ENCODE results near the gene PDGFD. TPM values are rescaled to one million over a fixed set of nuclear protein-coding genes. Genes with fewer than 3 reads are reported as not detected.

Gene PDGFD
- total RNA-seq, 1 donor from 2014 or later = 17.2 TPM

- Mint-ChIP-seq H3K27ac (ENCODE audit: unreplicated experiment) (no peak overlapping the region), H3K4me1 (ENCODE audit: unreplicated experiment) (no peaks in the 10 kb centered on the region), H3K9me3 (ENCODE audit: unreplicated experiment) (no peaks in the 10 kb centered on the region), H3K36me3 (ENCODE audit: low read depth, unreplicated experiment) (no peaks in the 10 kb centered on the region), H3K4me3 (ENCODE audit: unreplicated experiment) (no peak overlapping the region), H3K27me3 (ENCODE audit: unreplicated experiment) (no peaks in the 10 kb centered on the region)
- TF ChIP-seq, protein P1, sequence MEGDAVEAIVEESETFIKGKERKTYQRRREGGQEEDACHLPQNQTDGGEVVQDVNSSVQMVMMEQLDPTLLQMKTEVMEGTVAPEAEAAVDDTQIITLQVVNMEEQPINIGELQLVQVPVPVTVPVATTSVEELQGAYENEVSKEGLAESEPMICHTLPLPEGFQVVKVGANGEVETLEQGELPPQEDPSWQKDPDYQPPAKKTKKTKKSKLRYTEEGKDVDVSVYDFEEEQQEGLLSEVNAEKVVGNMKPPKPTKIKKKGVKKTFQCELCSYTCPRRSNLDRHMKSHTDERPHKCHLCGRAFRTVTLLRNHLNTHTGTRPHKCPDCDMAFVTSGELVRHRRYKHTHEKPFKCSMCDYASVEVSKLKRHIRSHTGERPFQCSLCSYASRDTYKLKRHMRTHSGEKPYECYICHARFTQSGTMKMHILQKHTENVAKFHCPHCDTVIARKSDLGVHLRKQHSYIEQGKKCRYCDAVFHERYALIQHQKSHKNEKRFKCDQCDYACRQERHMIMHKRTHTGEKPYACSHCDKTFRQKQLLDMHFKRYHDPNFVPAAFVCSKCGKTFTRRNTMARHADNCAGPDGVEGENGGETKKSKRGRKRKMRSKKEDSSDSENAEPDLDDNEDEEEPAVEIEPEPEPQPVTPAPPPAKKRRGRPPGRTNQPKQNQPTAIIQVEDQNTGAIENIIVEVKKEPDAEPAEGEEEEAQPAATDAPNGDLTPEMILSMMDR (IDR thresholded peaks at IDR 0.05; ENCODE audit: unreplicated experiment) = no peak
- DNase-seq (ENCODE audit: low spot score) = no peak
Measured at GRCh38 chr11:103892603-103893002, 271.3 kb downstream of the PDGFD start.

DNA sequence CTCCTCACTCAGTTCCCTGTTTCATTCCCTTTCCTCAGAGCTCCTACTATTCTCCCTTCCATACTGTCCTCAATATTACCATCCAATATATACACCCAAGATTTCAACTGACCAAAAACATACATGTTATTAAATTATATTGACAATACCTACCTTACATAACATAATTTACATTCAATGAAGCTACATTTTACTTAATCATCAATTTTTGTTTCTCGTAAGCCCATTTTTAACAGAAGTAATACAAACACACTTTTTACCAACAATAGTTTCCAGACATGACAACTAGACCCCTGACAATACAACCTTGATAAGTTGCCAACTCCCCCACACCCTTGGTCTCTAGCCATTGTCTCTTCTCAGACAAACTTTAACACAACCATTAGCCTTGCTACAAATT is 273.3 kb downstream of the PDGFD start:
- Mint-ChIP-seq H3K4me1 (ENCODE audit: unreplicated experiment) (no peaks in the 10 kb centered on the region), H3K27me3 (ENCODE audit: unreplicated experiment) (no peaks in the 10 kb centered on the region), H3K36me3 (ENCODE audit: low read depth, unreplicated experiment) (no peaks in the 10 kb centered on the region), H3K4me3 (ENCODE audit: unreplicated experiment) (no peak overlapping the region), H3K27ac (ENCODE audit: unreplicated experiment) (no peak overlapping the region), H3K9me3 (ENCODE audit: unreplicated experiment) (no peaks in the 10 kb centered on the region)
- TF ChIP-seq, protein P1 (IDR thresholded peaks at IDR 0.05; ENCODE audit: unreplicated experiment) = no peak
- DNase-seq (ENCODE audit: low spot score) = no peak

GRCh38 chr11:103889679-103890078 is 274.3 kb downstream of the PDGFD start:
- no peak for DNase-seq (ENCODE audit: low spot score)
- Mint-ChIP-seq H3K9me3 (ENCODE audit: unreplicated experiment) (no peaks in the 10 kb centered on the region), H3K4me1 (ENCODE audit: unreplicated experiment) (no peaks in the 10 kb centered on the region), H3K27ac (ENCODE audit: unreplicated experiment) (no peak overlapping the region), H3K36me3 (ENCODE audit: low read depth, unreplicated experiment) (no peaks in the 10 kb centered on the region), H3K4me3 (ENCODE audit: unreplicated experiment) (no peak overlapping the region), H3K27me3 (ENCODE audit: unreplicated experiment) (no peaks in the 10 kb centered on the region)
- TF ChIP-seq, protein P1 (IDR thresholded peaks at IDR 0.05; ENCODE audit: unreplicated experiment) = no peak

DNA sequence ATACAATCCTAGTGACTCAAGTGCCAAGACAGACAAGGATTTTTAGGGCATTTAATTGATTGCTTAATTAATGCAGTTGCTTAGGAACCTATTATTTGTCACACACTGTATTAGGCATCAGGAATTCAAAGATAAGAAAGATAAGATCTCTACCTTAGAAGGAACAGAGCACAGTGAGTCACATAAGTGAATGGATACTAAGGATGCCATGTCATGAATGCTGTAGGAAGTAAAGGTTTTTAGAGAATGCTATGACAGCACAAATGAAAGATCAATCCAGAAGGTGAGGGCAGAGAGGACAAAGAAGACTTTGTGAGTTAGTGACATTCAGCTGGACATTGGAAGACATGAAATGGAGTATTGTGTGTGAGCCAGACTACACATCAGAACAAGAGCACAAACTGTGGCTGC is 275.4 kb downstream of the PDGFD start:
- TF ChIP-seq, protein P1 (IDR thresholded peaks at IDR 0.05; ENCODE audit: unreplicated experiment) = no peak
- Mint-ChIP-seq H3K27me3 (ENCODE audit: unreplicated experiment) (no peaks in the 10 kb centered on the region), H3K9me3 (ENCODE audit: unreplicated experiment) (no peaks in the 10 kb centered on the region), H3K4me3 (ENCODE audit: unreplicated experiment) (no peak overlapping the region), H3K27ac (ENCODE audit: unreplicated experiment) (no peak overlapping the region), H3K36me3 (ENCODE audit: low read depth, unreplicated experiment) (no peaks in the 10 kb centered on the region), H3K4me1 (ENCODE audit: unreplicated experiment) (no peaks in the 10 kb centered on the region)
- DNase-seq (ENCODE audit: low spot score) = no peak

DNA sequence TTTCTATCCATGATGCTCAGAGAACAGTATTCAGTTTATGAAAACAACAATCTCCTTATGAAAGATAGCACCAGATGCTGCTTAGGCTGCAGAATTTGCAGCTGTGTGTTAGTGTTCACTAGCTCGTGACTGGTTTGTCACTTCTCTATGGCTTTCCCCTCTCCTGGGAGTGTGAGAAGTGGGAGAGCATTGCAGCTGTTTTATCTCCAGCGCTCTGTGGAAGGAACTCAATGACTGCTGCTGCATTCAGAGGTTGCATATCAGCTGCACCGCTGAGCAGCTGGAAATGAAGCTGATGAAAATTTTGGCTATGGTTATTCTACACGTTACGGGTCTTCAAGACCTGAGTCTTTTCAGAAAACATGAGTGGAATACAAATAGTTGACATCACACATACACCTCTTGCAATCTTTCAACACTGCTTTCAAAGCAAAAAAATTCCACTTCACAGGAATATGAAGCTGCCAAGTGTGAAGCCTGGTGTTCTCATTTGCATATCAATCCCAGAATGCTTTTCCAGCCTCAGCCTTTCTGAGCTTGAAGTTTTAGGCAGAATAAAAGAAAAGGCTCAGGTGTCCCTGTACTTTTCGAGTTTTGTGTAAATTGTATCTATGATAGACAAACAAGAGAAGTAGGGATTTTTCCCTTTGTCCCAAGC is 276.8 kb downstream of the PDGFD start:
- TF ChIP-seq, protein P1 (IDR thresholded peaks at IDR 0.05; ENCODE audit: unreplicated experiment) = no peak
- no peaks in the 10 kb centered on the region for H3K9me3 Mint-ChIP-seq (ENCODE audit: unreplicated experiment)
- H3K36me3 Mint-ChIP-seq (ENCODE audit: low read depth, unreplicated experiment) = no peaks in the 10 kb centered on the region
- H3K27me3 Mint-ChIP-seq (ENCODE audit: unreplicated experiment) = no peaks in the 10 kb centered on the region
- no peak overlapping the region for H3K27ac Mint-ChIP-seq (ENCODE audit: unreplicated experiment)
- no peak for DNase-seq (ENCODE audit: low spot score)
- no peak overlapping the region for H3K4me3 Mint-ChIP-seq (ENCODE audit: unreplicated experiment)
- H3K4me1 Mint-ChIP-seq (ENCODE audit: unreplicated experiment) = no peaks in the 10 kb centered on the region
